Diencephalon (tissue), 1 donor: ENCODE results near the gene CTSF. TPM values are rescaled to one million over a fixed set of nuclear protein-coding genes. Genes with fewer than 3 reads are reported as not detected.

Source experiments
- small RNA-seq: library from RNA; depleted of rRNA; stranded (forward); fragments of <200 nt; gene quantifications from one replicate; pipeline ENCODE3, GENCODE V24; 2014
- total RNA-seq: library from RNA; depleted of rRNA; stranded (reverse); fragments of >200 nt; gene quantifications from one replicate; pipeline ENCODE4 v1.2.3, GENCODE V29; 2014

Gene CTSF
- total RNA-seq: 46.8 TPM

GRCh38 chr11:66568124-66568916 is at the start of gene CTSF:
Gene CTSF (minus strand): TSS chr11:66568606. CDS start chr11:66568486, 120 bp downstream.

GRCh38 chr11:66616379-66617154 is 48.2 kb upstream of the CTSF start, which contains the start of gene RBM14:
Gene RBM14 (plus strand): TSS chr11:66616630. CDS start chr11:66616721, 91 bp downstream.

GRCh38 chr11:66592457-66593302 is 24.3 kb upstream of the CTSF start, which contains the start of the genes CCDC87 and CCS:
Gene CCDC87 (minus strand): TSS chr11:66593063. CDS start chr11:66593015, 48 bp downstream.
Gene CCS (plus strand): TSS chr11:66593185. CDS start chr11:66593262, 77 bp downstream.

GRCh38 chr11:66546368-66546965 is 21.9 kb downstream of the CTSF start, which contains the start of gene ACTN3:
Gene ACTN3 (plus strand): TSS chr11:66546903. CDS start chr11:66546938, 35 bp downstream.

DNA sequence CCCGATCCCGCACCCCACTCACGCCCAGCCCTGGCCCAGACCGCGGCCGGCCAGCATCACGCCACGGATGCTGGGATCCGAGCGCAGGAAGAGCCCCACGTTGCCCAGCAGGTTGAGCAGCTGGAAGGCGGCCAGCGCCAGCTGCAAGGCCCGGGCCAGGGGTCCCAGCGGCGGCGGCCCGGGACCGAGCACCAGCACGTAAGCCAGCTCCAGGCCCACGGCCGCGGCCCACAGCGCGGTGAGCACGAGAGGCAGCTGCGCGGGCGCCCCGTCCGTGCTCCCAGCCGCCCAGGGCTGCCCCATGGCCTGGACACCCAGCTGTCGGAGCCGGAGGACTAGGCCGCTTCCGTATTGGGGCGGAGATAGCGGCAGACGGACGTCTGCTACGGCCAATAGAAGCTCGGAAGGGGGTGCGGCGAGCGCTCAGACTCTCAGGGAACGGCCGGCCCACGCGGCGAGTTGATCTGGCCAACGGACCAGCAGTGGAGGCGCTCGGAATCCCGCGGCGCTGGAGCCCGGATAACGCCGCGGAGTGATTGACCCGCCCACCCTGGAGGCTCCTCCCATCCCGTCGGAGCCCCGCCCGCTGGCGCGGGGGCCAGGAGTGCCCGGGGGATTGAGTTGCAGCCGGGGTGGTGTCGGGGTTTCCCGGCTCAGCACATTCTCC is 22.6 kb downstream of the CTSF start, which contains the start of gene ZDHHC24:
Gene ZDHHC24, minus strand, starts transcription at position 348 of the 667 bp plus-strand sequence. Its CDS starts 45 bp downstream, at position 303.

Small RNAs within 50 kb of the gene (small RNA-seq; reads per million reads assigned to genes)
- not detected for gene RNU4-39P

Other genes starting within 250 kb of the CTSF start
- 1.4 TPM for gene RIN1, start 232.2 kb downstream of the CTSF start, total RNA-seq
- gene BRMS1, start 223.5 kb downstream of the CTSF start, total RNA-seq: 10.6 TPM
- gene B4GAT1, start 221.0 kb downstream of the CTSF start, total RNA-seq: 117 TPM
- gene SLC29A2, start 196.8 kb downstream of the CTSF start, total RNA-seq: 2.1 TPM
- gene NPAS4, start 147.6 kb downstream of the CTSF start, total RNA-seq: 1.6 TPM
- gene MRPL11, start 129.8 kb downstream of the CTSF start, total RNA-seq: 19.4 TPM
- 15.0 TPM for gene PELI3, start 101.7 kb downstream of the CTSF start, total RNA-seq
- gene DPP3, start 88.2 kb downstream of the CTSF start, total RNA-seq: 51.7 TPM
- 58.8 TPM for gene BBS1, start 58.0 kb downstream of the CTSF start, total RNA-seq
- gene ZDHHC24, start 22.6 kb downstream of the CTSF start, total RNA-seq: 7.2 TPM
- gene ACTN3, start 21.7 kb downstream of the CTSF start, total RNA-seq: 0.23 TPM
- 1.2 TPM for gene CCDC87, start 24.5 kb upstream of the CTSF start, total RNA-seq
- 20.8 TPM for gene CCS, start 24.6 kb upstream of the CTSF start, total RNA-seq
- 45.0 TPM for gene RBM14, start 48.0 kb upstream of the CTSF start, total RNA-seq
- 122 TPM for gene RBM4, start 70.1 kb upstream of the CTSF start, total RNA-seq
- gene RBM4B, start 109.3 kb upstream of the CTSF start, total RNA-seq: 67.6 TPM
- 97.3 TPM for gene SPTBN2, start 160.6 kb upstream of the CTSF start, total RNA-seq